OCI-LY1 (cell line): ENCODE results near the gene MECP2.

Experiments
- EZH2 ChIP-seq: fragments of 200-600 bp; sonication (generic), shearing (Covaris generic); IDR thresholded peaks from 2 replicates; pipeline ENCODE4 v1.8.0; 2017; ENCODE audit warnings: borderline replicate concordance, mixed run types, mild to moderate bottlenecking, antibody characterized with exemption, low read length, moderate library complexity, mixed read lengths
- TF ChIP-seq, protein P1 (sequence below): fragments of 200-600 bp; sonication (generic), shearing (Covaris generic); IDR thresholded peaks from 2 replicates; pipeline ENCODE4 v1.5.1; 2017; ENCODE audit warnings: mild to moderate bottlenecking, antibody characterized with exemption, low read length, moderate library complexity, mixed read lengths

DNA sequence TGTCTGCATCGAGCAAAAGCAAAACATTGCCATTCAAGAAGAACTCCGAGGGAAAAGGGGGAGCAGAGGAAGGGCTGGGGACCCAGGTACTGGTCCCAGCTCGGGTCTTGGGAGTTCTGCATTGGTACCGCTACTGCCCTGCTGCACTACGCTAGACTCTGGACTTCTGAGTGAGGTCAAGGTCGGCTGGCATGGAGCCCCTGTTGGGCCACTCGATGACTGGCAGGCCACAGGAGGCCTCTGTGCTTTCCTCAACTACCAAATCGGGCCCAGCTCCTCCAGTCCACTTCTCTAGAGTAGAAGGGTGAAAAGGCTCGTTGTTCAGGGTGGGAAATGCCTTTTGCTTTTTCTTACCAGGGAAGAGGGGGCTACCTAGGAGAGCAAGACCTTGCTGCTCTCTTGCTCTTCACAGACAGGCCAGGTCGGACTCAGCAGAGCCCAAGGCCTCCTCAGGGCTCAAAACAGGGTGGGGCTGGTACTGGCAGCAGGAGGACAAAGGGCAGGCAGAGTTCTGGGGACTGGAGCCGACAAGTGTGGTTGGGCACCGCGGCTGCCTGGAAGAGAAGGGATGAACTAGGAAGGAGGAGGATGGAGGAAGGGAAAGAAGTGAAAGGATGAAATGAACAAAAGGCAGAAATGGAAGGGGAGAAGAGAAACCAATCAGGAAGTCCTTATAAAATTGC lies 68.9 kb downstream of the MECP2 start:
- no peak for TF ChIP-seq EZH2
- TF ChIP-seq, protein P1, sequence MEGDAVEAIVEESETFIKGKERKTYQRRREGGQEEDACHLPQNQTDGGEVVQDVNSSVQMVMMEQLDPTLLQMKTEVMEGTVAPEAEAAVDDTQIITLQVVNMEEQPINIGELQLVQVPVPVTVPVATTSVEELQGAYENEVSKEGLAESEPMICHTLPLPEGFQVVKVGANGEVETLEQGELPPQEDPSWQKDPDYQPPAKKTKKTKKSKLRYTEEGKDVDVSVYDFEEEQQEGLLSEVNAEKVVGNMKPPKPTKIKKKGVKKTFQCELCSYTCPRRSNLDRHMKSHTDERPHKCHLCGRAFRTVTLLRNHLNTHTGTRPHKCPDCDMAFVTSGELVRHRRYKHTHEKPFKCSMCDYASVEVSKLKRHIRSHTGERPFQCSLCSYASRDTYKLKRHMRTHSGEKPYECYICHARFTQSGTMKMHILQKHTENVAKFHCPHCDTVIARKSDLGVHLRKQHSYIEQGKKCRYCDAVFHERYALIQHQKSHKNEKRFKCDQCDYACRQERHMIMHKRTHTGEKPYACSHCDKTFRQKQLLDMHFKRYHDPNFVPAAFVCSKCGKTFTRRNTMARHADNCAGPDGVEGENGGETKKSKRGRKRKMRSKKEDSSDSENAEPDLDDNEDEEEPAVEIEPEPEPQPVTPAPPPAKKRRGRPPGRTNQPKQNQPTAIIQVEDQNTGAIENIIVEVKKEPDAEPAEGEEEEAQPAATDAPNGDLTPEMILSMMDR = no peak
